ENCODE data around the gene ACSF2.

DNA sequence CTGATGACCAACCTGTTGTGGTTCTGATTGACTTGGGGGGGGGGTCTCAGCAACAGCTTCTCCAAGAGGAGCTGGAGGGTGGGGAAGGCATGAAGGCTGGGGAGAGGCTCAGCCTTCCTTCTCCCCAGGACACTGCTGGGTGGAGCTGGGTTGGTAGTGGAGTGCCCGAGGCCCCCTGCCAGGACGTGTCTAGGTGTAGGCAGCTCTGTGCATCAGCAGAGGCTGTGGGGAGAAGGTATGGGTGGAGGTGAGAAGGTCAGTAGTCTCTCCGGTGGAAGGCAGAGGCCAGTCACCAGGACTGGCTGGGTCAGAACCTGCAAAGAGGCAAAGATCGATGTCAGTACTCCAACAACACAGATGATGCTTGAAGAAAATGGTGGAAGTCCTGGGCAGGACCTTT, 38.7 kb downstream of the ACSF2 start:
- TF ChIP-seq EZH2phosphoT487 (IDR thresholded peaks at IDR 0.05; ENCODE audit: borderline replicate concordance, low read length) (no peak), CTCF (conservative IDR thresholded peaks at IDR 0.05; ENCODE audit: low read depth, low read length) (no peak)

Data from PC-3 (cell line).